Prostate gland (tissue), 2 donors: ENCODE results near the gene NEDD9. TPM values are rescaled to one million over a fixed set of nuclear protein-coding genes. Genes with fewer than 3 reads are reported as not detected.

Experiments used
- DNase-seq: peaks from one replicate; pipeline ENCODE4 v3.0.0-alpha.2; 2019; ENCODE audit warnings: low spot score
- H3K27ac ChIP-seq, 2 donors: fragments of 200-600 bp; sonication (generic); 2 replicates each; pipeline ENCODE4 v1.5.1; 2017 to 2019
- H3K27me3 ChIP-seq: fragments of 200-600 bp; sonication (generic); replicated peaks from 2 replicates; pipeline ENCODE4 v1.5.1; 2019; ENCODE audit not compliant: insufficient read depth
- H3K36me3 ChIP-seq, 2 donors: fragments of 200-600 bp; sonication (generic); 1 replicate in 1 of 2; 2 replicates in 1 of 2; pipeline versions ENCODE4 v1.5.1 to v1.8.1; 2017 to 2019
- H3K4me1 ChIP-seq: fragments of 200-600 bp; sonication (generic); replicated peaks from 2 replicates; pipeline ENCODE4 v1.5.1; 2019
- H3K4me3 ChIP-seq, 2 donors: fragments of 200-600 bp; sonication (generic); 2 replicates each; pipeline ENCODE4 v1.5.1; 2017 to 2019
- H3K9me3 ChIP-seq: fragments of 200-600 bp; sonication (generic); 2 replicates; pipeline ENCODE4 v1.5.1; 2017
- POLR2A ChIP-seq: fragments of 450-650 bp; IDR thresholded peaks from one replicate; pipeline ENCODE4 v1.6.1; 2016; ENCODE audit warnings: antibody characterized with exemption, mild to moderate bottlenecking
- POLR2AphosphoS5 ChIP-seq: sonication (generic); formaldehyde crosslinking; IDR thresholded peaks from one replicate; pipeline ENCODE4 v1.6.1; 2017; ENCODE audit warnings: antibody characterized with exemption
- WGBS: methylation state at CpG from one replicate; pipeline ENCODE4 v1.1.5; 2018; 5-methylcytosine and 5-hydroxymethylcytosine counted together
- intact Hi-C: fragments of 100-400 bp; cut with DNase I; formaldehyde crosslinking; loops from one replicate; pipeline ENCODE4 v1.14.2; 2022
- total RNA-seq, 2 donors: library from RNA; depleted of rRNA; stranded (reverse); fragments of >200 nt; gene quantifications; one replicate each; pipeline ENCODE4 v1.1.0, GENCODE V29; 2016
- TF ChIP-seq, protein P1 (sequence below), 4 experiments: fragments of 200-600 bp in 2 of 4; fragments of 450-650 bp in 2 of 4; sonication (generic) in 2 of 4; IDR thresholded peaks; 1 replicate in 3 of 4; 2 replicates in 1 of 4; pipeline ENCODE4 v1.5.1; 2016 to 2019; ENCODE audit warnings: antibody characterized with exemption in 4 of 4, mild to moderate bottlenecking in 2 of 4, moderate library complexity in 2 of 4

The NEDD9 gene
- total RNA-seq, 2 donors from 2014 or later, result 51.1 to 72.1 TPM

DNA sequence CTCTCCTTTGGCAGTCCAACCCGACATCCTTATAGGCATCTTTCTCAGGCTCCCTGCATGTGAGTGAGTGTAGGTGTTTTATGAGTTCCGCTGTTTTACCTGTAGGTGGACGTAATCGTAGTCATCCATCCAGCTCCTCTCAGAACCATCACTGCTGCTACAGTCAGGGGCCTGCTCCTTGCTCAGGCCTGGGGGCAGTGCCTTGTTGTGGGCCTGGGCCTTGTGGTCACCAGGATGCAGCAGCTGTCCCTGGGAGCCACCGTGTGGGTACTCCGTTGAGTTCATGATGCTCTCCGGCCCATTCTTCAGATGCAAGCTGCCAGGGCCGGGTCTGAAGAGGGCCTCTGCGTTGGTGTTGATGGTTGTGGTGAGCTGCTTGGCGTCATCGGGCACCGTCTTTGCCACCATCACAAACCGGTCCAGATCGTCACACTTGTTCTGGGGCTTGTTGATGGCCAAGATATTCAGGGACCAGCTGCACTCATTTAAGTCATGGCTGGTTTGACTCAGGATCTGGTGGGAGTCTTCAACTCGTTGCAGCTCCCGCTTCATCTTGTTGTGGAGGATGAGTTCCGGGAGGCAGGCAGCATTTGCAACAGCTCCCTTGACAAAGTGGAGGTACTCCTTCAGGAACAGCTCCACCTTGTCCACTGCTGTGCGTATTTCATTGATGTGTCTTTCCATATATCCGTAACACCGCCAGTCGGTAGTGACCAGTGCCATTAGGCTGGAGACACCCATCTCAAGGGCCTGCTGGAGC, 42.4 kb downstream of the NEDD9 start:
- WGBS, result 91% methylated on average over 16 of the region's 21 CpGs
- DNase-seq, result no peak
- no peaks in the 10 kb centered on the region for H3K9me3 ChIP-seq
- TF ChIP-seq POLR2A, result no peak
- TF ChIP-seq, protein P1, sequence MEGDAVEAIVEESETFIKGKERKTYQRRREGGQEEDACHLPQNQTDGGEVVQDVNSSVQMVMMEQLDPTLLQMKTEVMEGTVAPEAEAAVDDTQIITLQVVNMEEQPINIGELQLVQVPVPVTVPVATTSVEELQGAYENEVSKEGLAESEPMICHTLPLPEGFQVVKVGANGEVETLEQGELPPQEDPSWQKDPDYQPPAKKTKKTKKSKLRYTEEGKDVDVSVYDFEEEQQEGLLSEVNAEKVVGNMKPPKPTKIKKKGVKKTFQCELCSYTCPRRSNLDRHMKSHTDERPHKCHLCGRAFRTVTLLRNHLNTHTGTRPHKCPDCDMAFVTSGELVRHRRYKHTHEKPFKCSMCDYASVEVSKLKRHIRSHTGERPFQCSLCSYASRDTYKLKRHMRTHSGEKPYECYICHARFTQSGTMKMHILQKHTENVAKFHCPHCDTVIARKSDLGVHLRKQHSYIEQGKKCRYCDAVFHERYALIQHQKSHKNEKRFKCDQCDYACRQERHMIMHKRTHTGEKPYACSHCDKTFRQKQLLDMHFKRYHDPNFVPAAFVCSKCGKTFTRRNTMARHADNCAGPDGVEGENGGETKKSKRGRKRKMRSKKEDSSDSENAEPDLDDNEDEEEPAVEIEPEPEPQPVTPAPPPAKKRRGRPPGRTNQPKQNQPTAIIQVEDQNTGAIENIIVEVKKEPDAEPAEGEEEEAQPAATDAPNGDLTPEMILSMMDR (IDR thresholded peaks at IDR 0.05), result no peak
- no peak for TF ChIP-seq POLR2AphosphoS5
- H3K27ac ChIP-seq, result no peak overlapping the region
- intact Hi-C loops, result no loop called here
- no peaks in the 10 kb centered on the region for H3K27me3 ChIP-seq
- no peak overlapping the region for H3K4me3 ChIP-seq
- H3K36me3 ChIP-seq, result peaks cover 5 to 24% of the 10 kb centered on the region in 2 donors
- H3K4me1 ChIP-seq, result peaks cover 6% of the 10 kb centered on the region

DNA sequence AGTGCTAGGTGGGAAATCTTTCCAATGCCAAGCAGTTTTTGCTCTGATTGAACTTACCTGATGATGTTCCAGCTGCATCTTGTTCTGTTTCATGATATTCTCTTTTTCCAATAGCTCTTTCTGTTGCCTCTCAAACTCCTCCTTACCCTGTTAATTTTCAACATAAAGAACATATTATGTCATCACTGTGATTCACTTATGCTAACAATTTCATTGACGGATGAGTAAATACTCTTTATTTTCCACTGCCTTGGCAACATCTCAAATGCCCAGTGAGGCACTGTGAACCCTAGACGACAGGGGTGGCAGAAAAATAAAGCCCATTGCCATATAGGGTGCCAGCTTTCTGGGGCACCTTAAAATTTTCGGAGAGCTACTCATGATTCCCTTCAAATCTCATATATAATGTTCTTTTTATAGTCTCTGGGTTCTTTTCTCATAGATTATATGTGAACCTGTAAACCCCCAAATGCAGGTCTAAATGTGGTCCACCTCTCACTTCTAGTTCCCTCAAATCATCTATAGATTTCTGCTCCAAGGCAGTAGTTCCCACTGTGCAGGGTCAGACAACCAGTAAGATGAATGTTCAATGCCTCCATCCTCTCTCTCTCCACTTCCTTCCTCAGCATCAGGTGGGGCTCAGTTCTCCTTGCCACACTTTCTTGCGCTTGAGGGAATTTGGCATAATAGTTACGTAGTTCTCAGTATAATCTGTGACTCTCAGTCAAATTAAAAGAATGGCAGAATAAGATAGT, 44.1 kb downstream of the NEDD9 start:
- peak; percentile 62 for DNase-seq
- TF ChIP-seq, protein P1 (IDR thresholded peaks at IDR 0.05), result no peak
- peak; percentile 82 for TF ChIP-seq POLR2AphosphoS5
- TF ChIP-seq POLR2A, result no peak

DNA sequence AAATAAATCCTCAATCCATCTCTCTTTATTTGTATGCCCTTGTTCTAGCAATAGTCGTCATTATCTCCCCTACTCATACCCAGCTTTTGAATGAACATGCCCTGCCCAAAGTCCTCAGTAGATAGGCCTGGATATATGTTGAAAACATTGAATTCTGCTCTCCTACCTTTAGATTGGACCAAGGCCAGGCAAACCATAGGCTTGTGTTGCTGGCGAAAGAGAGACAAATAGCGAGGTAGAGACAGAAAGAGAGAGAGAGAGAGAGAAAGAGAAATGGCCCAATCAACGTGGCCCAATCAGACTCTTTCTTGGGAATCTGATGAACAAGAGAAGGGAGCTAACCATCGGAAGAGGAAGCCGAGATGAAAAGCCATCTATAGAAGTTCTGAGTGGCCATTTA, 45.2 kb downstream of the NEDD9 start:
- peaks cover 5 to 21% of the 10 kb centered on the region in 2 donors for H3K36me3 ChIP-seq
- no peaks in the 10 kb centered on the region for H3K9me3 ChIP-seq
- peaks cover 6% of the 10 kb centered on the region for H3K4me1 ChIP-seq
- no peak overlapping the region for H3K4me3 ChIP-seq
- 82% methylated on average over 6 of the region's 6 CpGs for WGBS
- no peaks in the 10 kb centered on the region for H3K27me3 ChIP-seq
- no peak for TF ChIP-seq POLR2A
- TF ChIP-seq, protein P1 (IDR thresholded peaks at IDR 0.05), result no peak
- no peak for TF ChIP-seq POLR2AphosphoS5
- intact Hi-C loops, result no loop called here
- H3K27ac ChIP-seq, result peak overlapping the region; percentile 56 to 58
- no peak for DNase-seq

More for the DNA sequence above, 44.1 kb downstream of the NEDD9 start:
- no peaks in the 10 kb centered on the region for H3K9me3 ChIP-seq
- no peak overlapping the region for H3K4me3 ChIP-seq
- WGBS, result 64% methylated on average over 5 of the region's 5 CpGs
- H3K4me1 ChIP-seq, result peaks cover 6% of the 10 kb centered on the region
- peaks cover 5 to 24% of the 10 kb centered on the region in 2 donors for H3K36me3 ChIP-seq
- no peaks in the 10 kb centered on the region for H3K27me3 ChIP-seq
- peak overlapping the region; percentile 56 to 58 for H3K27ac ChIP-seq
- intact Hi-C loops, result no loop called here

DNA sequence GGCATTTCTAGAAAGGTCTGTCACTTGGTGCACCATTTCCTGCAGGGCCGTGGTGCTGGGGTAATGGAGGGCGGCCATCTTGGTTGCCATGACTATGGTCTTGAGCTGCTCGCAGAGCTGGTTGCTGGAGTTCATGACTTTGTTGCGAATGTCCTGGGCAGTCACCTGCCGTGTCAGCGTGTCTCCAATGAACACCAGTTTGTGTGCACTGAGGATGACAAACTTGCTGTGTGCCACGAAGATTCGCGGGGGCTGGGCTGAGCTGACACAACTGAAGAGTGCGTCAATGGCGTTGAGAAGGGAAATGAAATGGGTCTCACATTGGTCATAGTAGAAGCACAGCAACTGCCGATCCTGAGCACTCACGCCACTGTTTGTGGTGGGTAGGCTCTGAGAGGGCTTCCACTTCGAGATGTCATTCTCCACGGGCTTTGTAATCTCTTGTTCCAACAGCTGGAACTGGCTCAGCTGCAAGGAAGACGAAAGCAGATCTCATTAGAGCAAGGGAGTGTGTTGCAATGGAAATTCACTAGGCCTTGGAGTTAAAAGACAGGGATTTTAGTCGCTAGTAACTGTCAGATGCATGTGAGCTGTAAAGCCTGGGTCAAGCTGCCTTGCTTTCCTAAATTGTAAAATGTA, 47.1 kb downstream of the NEDD9 start:
- no peaks in the 10 kb centered on the region for H3K27me3 ChIP-seq
- H3K4me3 ChIP-seq, result no peak overlapping the region
- H3K36me3 ChIP-seq, result peaks cover 4 to 5% of the 10 kb centered on the region in 2 donors
- no peaks in the 10 kb centered on the region for H3K9me3 ChIP-seq
- TF ChIP-seq, protein P1 (IDR thresholded peaks at IDR 0.05), result no peak
- TF ChIP-seq POLR2AphosphoS5, result no peak
- TF ChIP-seq POLR2A, result no peak
- peaks cover 6% of the 10 kb centered on the region for H3K4me1 ChIP-seq
- H3K27ac ChIP-seq, result no peak overlapping the region
- WGBS, result 90% methylated on average over 17 of the region's 17 CpGs
- no peak for DNase-seq
- intact Hi-C loops, result no loop called here
